Measurements from ENCODE around the gene ATP6AP2.

- TF ChIP-seq CTCF (IDR thresholded peaks at IDR 0.05; ENCODE audit: low read depth, low read length, poor library complexity, severe bottlenecking), result no peak
- no peak for TF ChIP-seq EZH2phosphoT487 (IDR thresholded peaks at IDR 0.05; ENCODE audit: borderline replicate concordance, low read length)
Measured at GRCh38 chrX:40542208-40542607, 38.6 kb upstream of the ATP6AP2 start.
